SJSA1 (cell line): Measurements from ENCODE around the gene BCKDHA. TPM values are rescaled to one million over a fixed set of nuclear protein-coding genes. Genes with fewer than 3 reads are reported as not detected.

Source experiments
- DNase-seq, 2 experiments: peaks; one replicate each; pipeline ENCODE4 v3.0.0-alpha.2; 2015 to 2020; ENCODE audit warnings: low spot score in 2 of 2, low read depth in 1 of 2
- H3K27ac ChIP-seq: fragments of 250-450 bp; sonication (Bioruptor Pico); 2 replicates; pipeline ENCODE4 v1.5.1; 2020; ENCODE audit warnings: mild to moderate bottlenecking, moderate library complexity
- H3K27me3 ChIP-seq: fragments of 250-450 bp; sonication (Bioruptor Pico); replicated peaks from 2 replicates; pipeline ENCODE4 v1.5.1; 2020; ENCODE audit warnings: mild to moderate bottlenecking, moderate library complexity
- H3K36me3 ChIP-seq: fragments of 250-450 bp; sonication (Bioruptor Pico); 2 replicates; pipeline ENCODE4 v1.5.1; 2020; ENCODE audit warnings: mild to moderate bottlenecking
- H3K4me1 ChIP-seq: fragments of 250-450 bp; sonication (Bioruptor Pico); replicated peaks from 2 replicates; pipeline ENCODE4 v1.6.1; 2021; ENCODE audit warnings: mild to moderate bottlenecking
- H3K4me3 ChIP-seq: fragments of 250-450 bp; sonication (Bioruptor Pico); 2 replicates; pipeline ENCODE4 v1.5.1; 2020; ENCODE audit warnings: mild to moderate bottlenecking
- H3K9me3 ChIP-seq: fragments of 250-450 bp; sonication (Bioruptor Pico); replicated peaks from 2 replicates; pipeline ENCODE4 v1.5.1; 2020; ENCODE audit warnings: mild to moderate bottlenecking
- total RNA-seq: library from RNA; depleted of rRNA; stranded (reverse); fragments of >200 nt; shearing (Covaris generic); gene quantifications from 2 replicates; pipeline ENCODE4 v1.2.3, GENCODE V29; 2014

BCKDHA gene
- total RNA-seq, 1 experiment from 2014 or later: 25.5 TPM

DNA sequence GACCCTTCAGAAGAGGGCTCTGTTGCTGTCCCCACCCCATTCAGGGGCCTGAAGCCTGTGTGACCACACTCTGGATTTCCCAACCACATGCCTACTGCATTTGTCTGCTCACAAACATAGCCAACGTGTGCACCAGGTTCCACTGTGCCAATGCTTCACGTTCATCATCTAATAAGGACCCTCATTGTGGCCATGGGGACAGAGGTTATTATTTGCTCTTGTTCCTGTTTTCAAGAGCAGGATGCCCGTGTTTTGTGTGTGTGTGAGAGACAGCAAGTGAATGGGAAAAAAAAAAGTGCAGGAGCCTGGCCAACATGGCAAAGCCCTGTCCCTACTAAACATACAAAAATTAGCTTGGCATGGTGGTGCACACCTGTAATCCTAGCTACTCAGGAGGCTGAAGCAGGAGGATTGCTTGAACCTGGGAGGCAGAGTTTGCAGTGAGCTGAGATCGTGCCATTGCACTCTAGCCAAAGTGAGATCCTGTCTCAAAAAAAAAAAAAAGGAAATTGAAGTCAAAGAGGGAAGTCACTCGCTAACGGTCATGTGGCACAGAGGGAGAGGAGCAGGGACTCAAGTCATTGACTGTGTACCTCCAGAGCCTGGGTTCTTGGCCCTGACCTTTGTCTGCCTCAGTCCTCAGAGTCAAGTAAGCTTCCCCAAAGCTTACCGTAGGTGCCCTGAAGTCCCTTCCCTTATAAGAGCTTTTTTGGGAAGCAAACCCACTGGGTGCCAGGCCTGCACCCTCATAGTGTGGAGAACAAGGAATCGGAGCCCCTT lies 22.7 kb downstream of the BCKDHA start:
- DNase-seq: no peak
- Histone ChIP-seq H3K4me3 (no peak overlapping the region), H3K4me1 (no peaks in the 10 kb centered on the region), H3K27ac (no peak overlapping the region), H3K36me3 (peaks cover 40% of the 10 kb centered on the region), H3K9me3 (no peaks in the 10 kb centered on the region), H3K27me3 (no peaks in the 10 kb centered on the region)

DNA sequence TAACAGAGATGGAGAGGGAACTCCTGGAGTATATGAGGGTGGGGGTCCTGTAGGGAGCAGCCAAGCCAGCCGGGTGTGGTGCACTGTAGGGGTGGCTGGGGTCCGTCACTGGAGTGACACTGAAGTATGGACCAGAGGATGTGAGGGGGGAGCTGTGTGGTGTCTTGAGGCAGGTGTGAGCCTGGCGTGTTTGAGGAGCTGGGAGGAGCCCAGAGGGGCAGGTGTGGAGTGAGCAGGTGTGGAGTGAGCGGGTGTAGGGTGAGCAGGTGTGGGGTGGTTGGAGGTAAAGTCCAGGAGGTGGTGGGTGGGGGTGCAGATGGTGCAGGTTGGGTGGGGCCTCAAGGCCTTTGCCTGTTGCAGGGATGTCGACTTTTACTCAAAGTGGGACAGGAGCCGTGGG lies 23.7 kb downstream of the BCKDHA start:
- no peaks in the 10 kb centered on the region for H3K9me3 ChIP-seq
- H3K36me3 ChIP-seq: peaks cover 45% of the 10 kb centered on the region
- no peaks in the 10 kb centered on the region for H3K27me3 ChIP-seq
- no peaks in the 10 kb centered on the region for H3K4me1 ChIP-seq
- DNase-seq: no peak
- H3K4me3 ChIP-seq: no peak overlapping the region
- H3K27ac ChIP-seq: no peak overlapping the region

DNA sequence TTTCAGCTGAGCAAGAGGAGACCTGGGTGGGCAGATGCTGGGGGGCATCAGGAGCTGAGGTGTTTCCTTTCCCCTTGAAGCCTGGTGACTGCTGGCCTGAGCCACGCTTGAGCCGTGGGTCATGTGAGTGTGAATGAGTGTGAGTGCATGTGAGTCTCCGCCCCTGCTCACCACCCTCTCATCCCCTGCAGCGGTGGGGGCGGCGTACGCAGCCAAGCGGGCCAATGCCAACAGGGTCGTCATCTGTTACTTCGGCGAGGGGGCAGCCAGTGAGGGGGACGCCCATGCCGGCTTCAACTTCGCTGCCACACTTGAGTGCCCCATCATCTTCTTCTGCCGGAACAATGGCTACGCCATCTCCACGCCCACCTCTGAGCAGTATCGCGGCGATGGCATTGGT lies 24.4 kb downstream of the BCKDHA start:
- Histone ChIP-seq H3K36me3 (peaks cover 39% of the 10 kb centered on the region), H3K27ac (no peak overlapping the region), H3K9me3 (no peaks in the 10 kb centered on the region), H3K27me3 (no peaks in the 10 kb centered on the region), H3K4me3 (no peak overlapping the region), H3K4me1 (no peaks in the 10 kb centered on the region)
- no peak for DNase-seq

- Histone ChIP-seq H3K4me1 (no peaks in the 10 kb centered on the region), H3K27me3 (no peaks in the 10 kb centered on the region), H3K4me3 (no peak overlapping the region), H3K27ac (no peak overlapping the region), H3K9me3 (no peaks in the 10 kb centered on the region), H3K36me3 (peaks cover 39% of the 10 kb centered on the region)
- DNase-seq: no peak
These were observed 24.8 kb downstream of the BCKDHA start for GRCh38 chr19:41422456-41422855.

- H3K27me3 ChIP-seq: no peaks in the 10 kb centered on the region
These were observed 25.3 kb downstream of the BCKDHA start for GRCh38 chr19:41422955-41423354.

GRCh38 chr19:41424335-41425173 lies 26.9 kb downstream of the BCKDHA start:
- H3K27ac ChIP-seq: no peak overlapping the region
- no peaks in the 10 kb centered on the region for H3K4me1 ChIP-seq
- H3K9me3 ChIP-seq: no peaks in the 10 kb centered on the region
- H3K4me3 ChIP-seq: no peak overlapping the region
- no peaks in the 10 kb centered on the region for H3K27me3 ChIP-seq
- peaks cover 35% of the 10 kb centered on the region for H3K36me3 ChIP-seq
- no peak for DNase-seq

More at GRCh38 chr19:41422955-41423354, 25.3 kb downstream of the BCKDHA start:
- Histone ChIP-seq H3K4me1 (no peaks in the 10 kb centered on the region), H3K4me3 (no peak overlapping the region), H3K9me3 (no peaks in the 10 kb centered on the region), H3K27ac (no peak overlapping the region), H3K36me3 (peaks cover 39% of the 10 kb centered on the region)
- no peak for DNase-seq

- H3K27me3 ChIP-seq: no peaks in the 10 kb centered on the region
- no peaks in the 10 kb centered on the region for H3K9me3 ChIP-seq
- no peaks in the 10 kb centered on the region for H3K4me1 ChIP-seq
- no peak overlapping the region for H3K27ac ChIP-seq
- H3K4me3 ChIP-seq: no peak overlapping the region
- peaks cover 34% of the 10 kb centered on the region for H3K36me3 ChIP-seq
- no peak for DNase-seq
These were observed 27.8 kb downstream of the BCKDHA start for GRCh38 chr19:41425174-41426115.

- Histone ChIP-seq H3K4me3 (no peak overlapping the region), H3K4me1 (no peaks in the 10 kb centered on the region), H3K36me3 (peaks cover 36% of the 10 kb centered on the region)
These were observed 28.7 kb downstream of the BCKDHA start for GRCh38 chr19:41426116-41426841.

GRCh38 chr19:41426952-41427646 lies 29.5 kb downstream of the BCKDHA start, which contains the start of gene B3GNT8:
Gene B3GNT8, minus strand, starts transcription at chr19:41427374. Its CDS starts 596 bp downstream, at chr19:41426778.
- no peak for DNase-seq
- Histone ChIP-seq H3K36me3 (peaks cover 42% of the 10 kb centered on the region), H3K9me3 (no peaks in the 10 kb centered on the region), H3K27ac (no peak within 1 kb of the TSS), H3K4me1 (no peaks in the 10 kb centered on the region), H3K4me3 (no peak within 1 kb of the TSS), H3K27me3 (no peaks in the 10 kb centered on the region)

More at GRCh38 chr19:41426116-41426841, 28.7 kb downstream of the BCKDHA start:
- DNase-seq: no peak
- Histone ChIP-seq H3K27ac (no peak overlapping the region), H3K27me3 (no peaks in the 10 kb centered on the region), H3K9me3 (no peaks in the 10 kb centered on the region)

DNA sequence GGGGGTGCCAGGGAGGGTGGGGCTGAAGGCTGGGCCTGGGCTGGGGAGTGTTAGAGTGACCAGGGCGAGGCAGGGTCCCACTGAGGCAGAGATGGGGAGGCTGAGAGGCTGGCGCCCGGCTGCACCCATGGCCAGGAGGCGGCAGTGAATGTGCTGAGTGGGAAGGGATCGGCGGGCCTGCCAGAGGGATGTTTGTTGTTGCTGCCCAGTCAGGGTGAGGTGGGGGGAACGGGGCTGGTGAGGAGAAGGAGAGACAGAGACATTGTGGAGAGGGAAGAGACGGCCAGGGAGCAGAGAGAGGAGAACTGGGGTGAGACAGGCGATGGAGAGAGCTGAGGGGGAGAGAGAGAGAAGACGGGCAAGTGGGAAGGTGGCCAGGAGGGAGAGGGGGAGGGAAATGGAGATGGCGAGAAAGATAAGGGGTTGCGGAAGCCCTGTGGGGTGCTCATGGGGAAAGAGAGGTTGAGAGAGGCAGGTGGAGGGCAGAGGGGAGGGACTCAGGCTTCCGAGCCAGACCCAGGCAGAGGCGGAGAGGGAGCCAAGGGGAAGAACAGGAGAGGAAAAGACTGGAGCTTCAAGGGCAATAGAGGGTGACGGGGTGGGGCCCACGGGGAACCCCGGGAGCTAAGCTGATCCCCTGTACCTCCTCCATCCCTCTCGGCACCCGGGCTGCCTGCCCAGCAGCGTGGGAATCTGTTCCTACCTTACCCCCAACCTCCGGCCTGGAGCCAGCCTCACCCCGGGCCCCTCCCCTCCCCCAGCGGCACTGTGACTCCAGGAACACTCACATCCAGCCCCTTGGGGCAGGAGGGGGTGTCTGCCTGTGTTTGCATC lies 30.2 kb downstream of the BCKDHA start:
- Histone ChIP-seq H3K36me3 (peaks cover 40% of the 10 kb centered on the region), H3K4me3 (no peak overlapping the region), H3K27ac (no peak overlapping the region), H3K27me3 (no peaks in the 10 kb centered on the region), H3K4me1 (no peaks in the 10 kb centered on the region), H3K9me3 (no peaks in the 10 kb centered on the region)
- no peak for DNase-seq

GRCh38 chr19:41428481-41428859 lies 30.9 kb downstream of the BCKDHA start:
- no peak overlapping the region for H3K4me3 ChIP-seq
- H3K4me1 ChIP-seq: no peaks in the 10 kb centered on the region
- no peak for DNase-seq
- no peaks in the 10 kb centered on the region for H3K9me3 ChIP-seq
- peaks cover 42% of the 10 kb centered on the region for H3K36me3 ChIP-seq
- H3K27ac ChIP-seq: no peak overlapping the region
- no peaks in the 10 kb centered on the region for H3K27me3 ChIP-seq

GRCh38 chr19:41430922-41431321 lies 33.3 kb downstream of the BCKDHA start:
- no peak overlapping the region for H3K27ac ChIP-seq
- H3K36me3 ChIP-seq: peaks cover 44% of the 10 kb centered on the region
- DNase-seq: no peak
- H3K27me3 ChIP-seq: no peaks in the 10 kb centered on the region
- H3K4me1 ChIP-seq: no peaks in the 10 kb centered on the region
- H3K9me3 ChIP-seq: no peaks in the 10 kb centered on the region
- H3K4me3 ChIP-seq: no peak overlapping the region
